Fibroblast of pulmonary artery (primary cell): ENCODE results near the gene CAMK2D.

Source experiments
- DNase-seq: peaks from one replicate; pipeline ENCODE4 v3.0.0-alpha.2; 2010; ENCODE audit warnings: low read depth
- H3K4me3 ChIP-seq: replicated peaks from 2 replicates; pipeline ENCODE4 v1.5.1; 2011; ENCODE audit warnings: low read depth, mild to moderate bottlenecking, control low read depth, low read length, moderate library complexity
- TF ChIP-seq, protein P1 (sequence below): IDR thresholded peaks from 2 replicates; pipeline ENCODE4 v1.5.1; 2011; ENCODE audit warnings: mild to moderate bottlenecking, control low read depth, low read length, inconsistent platforms; ENCODE audit errors: missing control alignments

The CAMK2D gene

DNA sequence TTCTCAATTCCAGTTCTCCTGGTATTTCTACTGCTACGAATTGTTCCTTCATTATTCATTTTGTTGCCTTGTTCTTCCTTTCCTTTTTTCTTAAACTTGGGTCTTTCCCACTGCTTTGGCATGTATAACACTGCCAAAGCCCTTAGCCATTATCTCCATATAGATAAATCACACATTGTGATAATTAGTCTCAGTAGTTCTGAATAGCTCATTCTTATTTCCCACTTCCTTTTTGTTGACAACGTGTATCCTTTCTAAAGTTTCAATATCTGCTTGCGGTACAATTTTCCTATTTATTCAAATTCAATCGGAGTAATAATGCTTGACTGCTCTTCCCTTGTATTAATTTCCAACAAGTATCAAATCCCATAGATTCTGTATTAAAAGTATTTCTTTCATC lies 14.5 kb upstream of the CAMK2D start:
- DNase-seq = no peak
- TF ChIP-seq, protein P1, sequence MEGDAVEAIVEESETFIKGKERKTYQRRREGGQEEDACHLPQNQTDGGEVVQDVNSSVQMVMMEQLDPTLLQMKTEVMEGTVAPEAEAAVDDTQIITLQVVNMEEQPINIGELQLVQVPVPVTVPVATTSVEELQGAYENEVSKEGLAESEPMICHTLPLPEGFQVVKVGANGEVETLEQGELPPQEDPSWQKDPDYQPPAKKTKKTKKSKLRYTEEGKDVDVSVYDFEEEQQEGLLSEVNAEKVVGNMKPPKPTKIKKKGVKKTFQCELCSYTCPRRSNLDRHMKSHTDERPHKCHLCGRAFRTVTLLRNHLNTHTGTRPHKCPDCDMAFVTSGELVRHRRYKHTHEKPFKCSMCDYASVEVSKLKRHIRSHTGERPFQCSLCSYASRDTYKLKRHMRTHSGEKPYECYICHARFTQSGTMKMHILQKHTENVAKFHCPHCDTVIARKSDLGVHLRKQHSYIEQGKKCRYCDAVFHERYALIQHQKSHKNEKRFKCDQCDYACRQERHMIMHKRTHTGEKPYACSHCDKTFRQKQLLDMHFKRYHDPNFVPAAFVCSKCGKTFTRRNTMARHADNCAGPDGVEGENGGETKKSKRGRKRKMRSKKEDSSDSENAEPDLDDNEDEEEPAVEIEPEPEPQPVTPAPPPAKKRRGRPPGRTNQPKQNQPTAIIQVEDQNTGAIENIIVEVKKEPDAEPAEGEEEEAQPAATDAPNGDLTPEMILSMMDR = no peak

DNA sequence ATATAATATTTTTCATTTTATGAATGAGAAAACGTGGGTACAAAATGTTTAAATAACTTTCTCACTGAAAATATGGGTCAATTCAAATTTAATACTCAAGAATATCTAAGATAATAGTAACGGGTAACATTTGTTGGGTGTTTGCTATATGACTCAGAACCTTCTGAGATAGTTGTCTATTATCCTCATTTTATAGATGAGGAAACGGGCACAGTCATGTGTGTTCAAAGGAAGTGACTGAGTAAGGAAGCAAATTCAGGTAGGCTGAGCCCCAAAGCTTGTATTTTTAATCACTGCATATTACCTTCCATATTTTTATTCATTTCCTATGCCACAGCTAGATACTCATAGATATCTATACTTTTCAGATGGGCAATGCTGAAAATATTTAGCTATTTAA lies 12.2 kb upstream of the CAMK2D start:
- DNase-seq = no peak
- TF ChIP-seq, protein P1 = no peak
- no peak overlapping the region for H3K4me3 ChIP-seq

More for the DNA sequence above, 14.5 kb upstream of the CAMK2D start:
- H3K4me3 ChIP-seq = no peak overlapping the region

DNA sequence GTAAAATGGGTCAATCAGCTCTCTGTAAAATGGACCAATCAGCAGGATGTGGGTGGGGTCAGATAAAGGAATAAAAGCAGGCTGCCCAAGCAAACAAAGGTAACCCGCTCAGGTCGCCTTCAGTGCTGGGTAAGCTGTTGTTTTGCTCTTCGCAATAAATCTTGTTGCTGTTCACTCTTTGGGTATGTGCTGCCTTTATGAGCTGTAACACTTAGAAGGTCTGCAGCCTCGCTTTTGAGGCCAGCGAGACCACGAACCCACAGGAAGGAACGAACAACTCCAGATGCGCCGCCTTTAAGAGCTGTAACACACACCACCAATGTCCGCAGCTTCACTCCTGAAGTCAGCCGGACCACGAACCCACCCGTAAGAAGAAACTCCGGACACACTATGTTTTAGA lies 11.5 kb upstream of the CAMK2D start:
- H3K4me3 ChIP-seq = no peak overlapping the region
- TF ChIP-seq, protein P1 = no peak
- no peak for DNase-seq

DNA sequence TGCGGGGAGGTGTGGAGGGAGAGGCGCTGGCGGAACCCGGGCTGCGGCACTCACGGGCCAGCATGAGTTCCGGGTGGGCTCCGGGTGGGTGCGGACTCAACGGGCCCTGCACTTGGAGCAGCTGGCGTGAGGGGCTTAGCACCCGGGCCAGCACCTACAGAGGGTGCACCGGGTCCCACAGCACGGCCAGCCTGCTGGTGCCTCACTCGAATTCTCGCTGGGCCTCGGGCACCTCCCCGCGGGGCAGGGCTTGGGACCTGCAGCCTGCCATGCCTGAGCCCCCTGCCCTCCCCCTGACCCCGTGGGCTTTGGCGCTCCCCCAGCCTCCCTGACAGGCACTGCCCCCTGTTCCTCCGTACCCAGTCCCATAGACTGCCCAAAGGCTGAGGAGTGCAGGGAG lies 10.8 kb upstream of the CAMK2D start:
- TF ChIP-seq, protein P1 = no peak

DNA sequence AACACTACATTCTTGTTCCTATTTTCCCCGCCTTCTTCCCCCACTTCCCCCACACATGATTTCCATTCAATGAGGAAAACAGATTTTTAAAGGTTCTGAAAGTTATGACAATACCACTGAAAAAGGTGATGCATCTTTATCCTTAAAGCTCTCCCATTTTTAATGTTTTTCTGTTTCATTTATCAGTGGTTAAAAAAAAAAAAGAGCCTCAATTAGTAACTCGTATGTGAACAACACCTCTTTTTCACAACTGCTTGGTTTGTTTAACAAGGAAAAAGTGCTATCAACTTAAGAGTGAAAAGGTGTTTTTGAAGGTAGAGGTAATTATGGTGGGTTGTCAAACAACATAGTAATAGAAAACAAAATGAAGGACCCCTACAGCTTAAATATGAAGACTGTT lies 8.2 kb upstream of the CAMK2D start:
- no peak overlapping the region for H3K4me3 ChIP-seq
- no peak for DNase-seq
- TF ChIP-seq, protein P1 = no peak

More for the DNA sequence above, 10.8 kb upstream of the CAMK2D start:
- DNase-seq = no peak
- no peak overlapping the region for H3K4me3 ChIP-seq

DNA sequence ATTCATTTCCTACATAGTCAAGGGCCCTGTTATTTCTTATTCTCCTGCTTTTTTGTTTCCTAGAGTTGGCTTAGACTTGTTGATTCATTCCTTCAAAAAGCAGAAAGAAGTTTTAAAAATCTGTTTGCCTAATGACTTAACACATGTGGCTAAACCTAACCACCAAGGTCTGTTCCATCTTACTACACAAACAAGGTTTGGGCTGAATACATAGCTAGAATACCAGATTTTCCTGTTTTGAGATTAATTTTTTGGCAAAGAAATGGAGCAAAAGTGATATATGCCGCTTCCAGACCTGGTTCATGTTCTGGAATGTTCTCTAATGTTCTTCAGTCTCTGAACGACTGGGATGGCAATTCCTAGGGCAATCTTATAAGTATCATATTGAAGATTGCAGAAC lies 7.4 kb upstream of the CAMK2D start:
- TF ChIP-seq, protein P1 = no peak
- no peak for DNase-seq
- H3K4me3 ChIP-seq = no peak overlapping the region

DNA sequence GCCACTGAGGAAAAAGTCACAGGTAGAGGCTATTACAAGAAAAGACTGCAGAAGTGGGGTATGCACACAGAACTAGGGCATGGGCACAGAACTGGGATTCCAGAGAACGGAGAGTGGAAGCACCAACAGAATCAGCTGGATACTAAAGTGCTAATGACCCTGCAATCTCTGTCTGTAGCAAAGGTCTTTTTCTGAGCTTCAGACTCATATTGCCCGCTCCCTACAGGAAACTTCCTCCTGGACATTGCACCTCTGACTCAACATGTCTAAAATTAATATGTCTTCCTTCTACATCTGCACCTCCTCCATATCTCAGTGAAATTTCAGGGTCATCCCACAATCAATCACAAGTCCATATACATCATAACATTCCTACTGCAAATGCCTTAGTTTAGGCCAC lies 5.3 kb upstream of the CAMK2D start:
- TF ChIP-seq, protein P1 = no peak
- no peak for DNase-seq
- no peak overlapping the region for H3K4me3 ChIP-seq
